Psoas muscle (tissue), 8 donors: Measurements from ENCODE around the gene GRIN3B. TPM values are rescaled to one million over a fixed set of nuclear protein-coding genes. Genes with fewer than 3 reads are reported as not detected.

ENCODE experiments used
- ATAC-seq, 4 donors: fragments of 200-7000 bp; cut with Tn5 transposase; one replicate each; pipeline ENCODE4 v1.9.1; 2020; ENCODE audit warnings: moderate library complexity in 3 of 4, mild to moderate bottlenecking in 2 of 4
- DNase-seq, 2 donors: peaks; one replicate each; pipeline ENCODE4 v3.0.0-alpha.2; 2020
- H3K27ac ChIP-seq: fragments of 200-600 bp; one replicate; pipeline ENCODE4 v1.8.0; 2022
- H3K27me3 ChIP-seq, 3 donors: fragments of 200-600 bp in 1 of 3; one replicate each; pipeline versions ENCODE4 v1.6.1 to v1.8.0; 2013 to 2022; ENCODE audit warnings: low read length in 2 of 3, mild to moderate bottlenecking in 2 of 3, moderate library complexity in 1 of 3; ENCODE audit not compliant: insufficient read depth in 3 of 3
- H3K36me3 ChIP-seq, 2 donors: fragments of 200-600 bp in 1 of 2; one replicate each; pipeline versions ENCODE4 v1.6.1 to v1.8.0; 2013 to 2022; ENCODE audit warnings: low read depth in 1 of 2, mild to moderate bottlenecking in 1 of 2, moderate library complexity in 1 of 2; ENCODE audit not compliant: insufficient read depth in 1 of 2
- H3K4me1 ChIP-seq: fragments of 200-600 bp; one replicate; pipeline ENCODE4 v1.8.0; 2022
- H3K4me3 ChIP-seq: fragments of 200-600 bp; one replicate; pipeline ENCODE4 v1.8.0; 2022; ENCODE audit warnings: mild to moderate bottlenecking
- H3K9me3 ChIP-seq: fragments of 200-600 bp; one replicate; pipeline ENCODE4 v1.8.0; 2022
- CTCF ChIP-seq: fragments of 200-600 bp; IDR thresholded peaks from one replicate; pipeline ENCODE4 v1.8.0; 2022; ENCODE audit warnings: antibody characterized with exemption
- WGBS, 3 donors: extraction: QIAGEN DNeasy Blood & Tissue Kit; methylation state at CpG; one replicate each; pipeline versions ENCODE4 v1.1.6 to v1.1.7; 2013; 5-methylcytosine and 5-hydroxymethylcytosine counted together
- intact Hi-C, 2 donors: fragments of 100-400 bp; cut with DNase I; formaldehyde crosslinking; loops; one replicate each; pipeline versions ENCODE4 v1.11.0 to v1.14.2; 2022
- polyA plus RNA-seq, 3 donors: library from polyadenylated mRNA; stranded (reverse); fragments of 200-250 nt; gene quantifications; one replicate each; pipeline ENCODE4 v1.2.3, GENCODE V29; 2013
- total RNA-seq, 4 donors: library from RNA; stranded (reverse); fragmentation: NEBNext Ultra II Directional in 2 of 4; extraction: Animal tissue kit (Norgen Biotek cat#: 25700) in 2 of 4; gene quantifications; one replicate each; pipeline versions ENCODE4 v1.2.1 to v1.2.4, GENCODE V29; 2021 to 2023
- donor health status: healthy with polysubstance abuse.
- donor health status: DM: no; HTN: no; CAD: no; lungs with moderate emphysema.
- donor health status: Bipolar disorder and iron deficiency.
- donor health status: healthy.
- donor health status: DM: yes; HTN: yes; CAD: no.
- donor health status: DM: no; HTN: no; CAD: no.
- donor health status: DM: no; HTN: no; CAD: no.
- donor health status: DM: yes; HTN: yes; CAD: no.

Gene GRIN3B
- total and polyA plus RNA-seq, 7 donors = 0.01 to 0.16 TPM; not detected in 5

- peaks cover 8 to 42% of the 10 kb centered on the region in 2 donors for H3K36me3 ChIP-seq
- intact Hi-C loops = no loop called here
- 72 to 85% (median 82%) methylated on average over 29 of the region's 29 CpGs for WGBS, 3 donors
- no peaks in the 10 kb centered on the region for H3K9me3 ChIP-seq
- ATAC-seq (no peak), DNase-seq (peak in 1 of 2 donors; percentile 59)
- TF ChIP-seq CTCF = no peak
- no peaks in the 10 kb centered on the region for H3K27me3 ChIP-seq
- peak overlapping the region; percentile 88 for H3K4me3 ChIP-seq
- H3K4me1 ChIP-seq = peaks cover 57% of the 10 kb centered on the region
- no peak overlapping the region for H3K27ac ChIP-seq
Measured at GRCh38 chr19:1015061-1015781, 15.0 kb downstream of the GRIN3B start.

- H3K9me3 ChIP-seq = no peaks in the 10 kb centered on the region
- 56 to 60% (median 57%) methylated on average over 27 to 31 of the region's 31 CpGs for WGBS, 3 donors
- TF ChIP-seq CTCF = no peak
- peak overlapping the region; percentile 88 for H3K4me3 ChIP-seq
- peaks cover 3 to 34% of the 10 kb centered on the region in 2 donors for H3K36me3 ChIP-seq
- peaks cover 57% of the 10 kb centered on the region for H3K4me1 ChIP-seq
- intact Hi-C loops = no loop called here
- no peak for ATAC-seq
- H3K27me3 ChIP-seq = no peaks in the 10 kb centered on the region
- DNase-seq = peak in 1 of 2 donors; percentile 53
- H3K27ac ChIP-seq = peak overlapping the region; percentile 63
Measured at GRCh38 chr19:1015782-1016646, 15.8 kb downstream of the GRIN3B start.

GRCh38 chr19:1016647-1017114, 16.5 kb downstream of the GRIN3B start:
- ATAC-seq (peak; percentile 4 to 26 (median 8)), DNase-seq (peak in 1 of 2 donors; percentile 72)
- H3K27me3 ChIP-seq = no peaks in the 10 kb centered on the region
- peaks cover 3 to 27% of the 10 kb centered on the region in 2 donors for H3K36me3 ChIP-seq
- H3K4me3 ChIP-seq = peak overlapping the region; percentile 88
- 36 to 50% (median 42%) methylated on average over 12 of the region's 12 CpGs for WGBS, 3 donors
- peaks cover 57% of the 10 kb centered on the region for H3K4me1 ChIP-seq
- peak overlapping the region; percentile 63 for H3K27ac ChIP-seq
- intact Hi-C loops = no loop called here
- TF ChIP-seq CTCF = no peak
- H3K9me3 ChIP-seq = no peaks in the 10 kb centered on the region

- no peaks in the 10 kb centered on the region for H3K27me3 ChIP-seq
- no peaks in the 10 kb centered on the region for H3K9me3 ChIP-seq
- ATAC-seq = no peak
- peaks cover 57% of the 10 kb centered on the region for H3K4me1 ChIP-seq
- H3K4me3 ChIP-seq = peak overlapping the region; percentile 88
- intact Hi-C loops = no loop called here
- DNase-seq = peak in 1 of 2 donors; percentile 59
- H3K36me3 ChIP-seq = peaks cover 0 to 21% of the 10 kb centered on the region in 2 donors
- TF ChIP-seq CTCF = no peak
- H3K27ac ChIP-seq = peak overlapping the region; percentile 63
- WGBS, 3 donors = 57 to 69% (median 63%) methylated on average over 23 to 24 of the region's 24 CpGs
Measured at GRCh38 chr19:1017115-1017905, 17.1 kb downstream of the GRIN3B start.
